ENCODE data around the gene NNT. TPM values are rescaled to one million over a fixed set of nuclear protein-coding genes. Genes with fewer than 3 reads are reported as not detected.

Gene NNT
- total RNA-seq, 1 donor from 2014 or later: 56.3 TPM

DNA sequence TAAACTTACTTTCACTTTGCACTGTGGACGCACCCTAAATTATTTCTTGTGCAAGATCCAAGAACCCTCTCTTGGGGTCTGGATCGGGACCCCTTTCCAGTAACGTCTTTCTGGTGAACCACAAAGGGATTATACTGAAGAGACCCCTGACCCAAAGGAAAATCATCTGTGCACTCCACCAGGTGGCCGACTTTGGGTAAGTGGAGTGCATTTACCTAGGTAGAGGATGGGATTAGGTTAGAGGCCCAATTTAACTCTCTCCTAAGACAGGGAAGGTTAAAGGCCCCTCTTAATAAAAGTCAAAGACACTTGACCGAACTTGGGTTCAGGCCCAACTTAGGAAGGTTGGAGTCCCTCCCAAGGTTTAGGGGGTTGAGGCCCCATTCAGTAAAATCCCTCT is 37.9 kb upstream of the NNT start:
- H3K27me3 ChIP-seq: no peaks in the 10 kb centered on the region
- H3K27ac ChIP-seq: no peak overlapping the region
- Mint-ChIP-seq H3K27ac (no peak overlapping the region), H3K9me3 (no peaks in the 10 kb centered on the region), H3K4me3 (no peak overlapping the region), H3K4me1 (no peaks in the 10 kb centered on the region), H3K27me3 (ENCODE audit: insufficient read depth, low read depth) (peaks cover 2% of the 10 kb centered on the region), H3K36me3 (no peaks in the 10 kb centered on the region)
- DNase-seq (ENCODE audit: low spot score): no peak
- no peak overlapping the region for H2AFZ ChIP-seq (replicated peaks)
- H3F3A ChIP-seq (ENCODE audit: low read depth): no peaks in the 10 kb centered on the region
- no peak overlapping the region for H3K4me2 ChIP-seq
- H3K4me1 ChIP-seq: no peaks in the 10 kb centered on the region
- TF ChIP-seq EZH2 (IDR thresholded peaks at IDR 0.05) (no peak), EZH2phosphoT487 (IDR thresholded peaks at IDR 0.05) (no peak)
- TF ChIP-seq, protein P1, sequence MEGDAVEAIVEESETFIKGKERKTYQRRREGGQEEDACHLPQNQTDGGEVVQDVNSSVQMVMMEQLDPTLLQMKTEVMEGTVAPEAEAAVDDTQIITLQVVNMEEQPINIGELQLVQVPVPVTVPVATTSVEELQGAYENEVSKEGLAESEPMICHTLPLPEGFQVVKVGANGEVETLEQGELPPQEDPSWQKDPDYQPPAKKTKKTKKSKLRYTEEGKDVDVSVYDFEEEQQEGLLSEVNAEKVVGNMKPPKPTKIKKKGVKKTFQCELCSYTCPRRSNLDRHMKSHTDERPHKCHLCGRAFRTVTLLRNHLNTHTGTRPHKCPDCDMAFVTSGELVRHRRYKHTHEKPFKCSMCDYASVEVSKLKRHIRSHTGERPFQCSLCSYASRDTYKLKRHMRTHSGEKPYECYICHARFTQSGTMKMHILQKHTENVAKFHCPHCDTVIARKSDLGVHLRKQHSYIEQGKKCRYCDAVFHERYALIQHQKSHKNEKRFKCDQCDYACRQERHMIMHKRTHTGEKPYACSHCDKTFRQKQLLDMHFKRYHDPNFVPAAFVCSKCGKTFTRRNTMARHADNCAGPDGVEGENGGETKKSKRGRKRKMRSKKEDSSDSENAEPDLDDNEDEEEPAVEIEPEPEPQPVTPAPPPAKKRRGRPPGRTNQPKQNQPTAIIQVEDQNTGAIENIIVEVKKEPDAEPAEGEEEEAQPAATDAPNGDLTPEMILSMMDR (IDR thresholded peaks at IDR 0.05): no peak
- H3K9ac ChIP-seq: no peak overlapping the region
- H3K9me3 ChIP-seq (ENCODE audit: low read depth): no peaks in the 10 kb centered on the region
- H3K36me3 ChIP-seq: no peaks in the 10 kb centered on the region
- no peak overlapping the region for H3K4me3 ChIP-seq
- H3K79me2 ChIP-seq (ENCODE audit: low read depth): no peaks in the 10 kb centered on the region
- H4K20me1 ChIP-seq (ENCODE audit: low read depth): no peaks in the 10 kb centered on the region

DNA sequence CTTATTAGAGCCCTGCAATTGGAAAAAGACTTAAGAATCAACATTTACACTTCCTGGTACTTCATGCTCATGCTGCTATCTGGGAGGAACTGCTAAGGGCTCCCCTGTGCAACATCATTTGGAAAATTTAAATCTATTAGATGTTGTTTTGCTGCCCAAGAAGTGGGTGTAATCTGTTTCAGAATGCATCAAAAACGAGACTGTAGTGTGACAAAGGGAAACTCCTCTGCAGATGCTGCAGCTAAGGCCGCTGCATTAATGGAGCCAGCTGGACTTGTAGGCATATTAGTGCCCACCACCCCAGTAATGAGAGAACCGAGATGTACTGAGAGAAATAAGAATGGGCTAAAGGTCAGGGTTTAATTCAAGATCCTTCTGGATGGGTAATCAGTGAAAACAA is 35.0 kb upstream of the NNT start:
- H3K27me3 Mint-ChIP-seq (ENCODE audit: insufficient read depth, low read depth): peaks cover 2% of the 10 kb centered on the region
- DNase-seq (ENCODE audit: low spot score): no peak
- Histone ChIP-seq H4K20me1 (ENCODE audit: low read depth) (no peaks in the 10 kb centered on the region), H3K4me2 (no peak overlapping the region), H3K27me3 (no peaks in the 10 kb centered on the region), H3K4me1 (no peaks in the 10 kb centered on the region), H2AFZ (replicated peaks) (no peak overlapping the region), H3F3A (ENCODE audit: low read depth) (no peaks in the 10 kb centered on the region), H3K4me3 (no peak overlapping the region), H3K9me3 (ENCODE audit: low read depth) (no peaks in the 10 kb centered on the region), H3K27ac (no peak overlapping the region), H3K9ac (no peak overlapping the region), H3K36me3 (no peaks in the 10 kb centered on the region), H3K79me2 (ENCODE audit: low read depth) (no peaks in the 10 kb centered on the region)
- H3K4me3 Mint-ChIP-seq: no peak overlapping the region
- H3K27ac Mint-ChIP-seq: no peak overlapping the region
- TF ChIP-seq EZH2 (IDR thresholded peaks at IDR 0.05): no peak
- TF ChIP-seq EZH2phosphoT487 (IDR thresholded peaks at IDR 0.05): no peak
- TF ChIP-seq, protein P1 (IDR thresholded peaks at IDR 0.05): no peak
- H3K9me3 Mint-ChIP-seq: no peaks in the 10 kb centered on the region
- no peaks in the 10 kb centered on the region for H3K36me3 Mint-ChIP-seq
- H3K4me1 Mint-ChIP-seq: no peaks in the 10 kb centered on the region

DNA sequence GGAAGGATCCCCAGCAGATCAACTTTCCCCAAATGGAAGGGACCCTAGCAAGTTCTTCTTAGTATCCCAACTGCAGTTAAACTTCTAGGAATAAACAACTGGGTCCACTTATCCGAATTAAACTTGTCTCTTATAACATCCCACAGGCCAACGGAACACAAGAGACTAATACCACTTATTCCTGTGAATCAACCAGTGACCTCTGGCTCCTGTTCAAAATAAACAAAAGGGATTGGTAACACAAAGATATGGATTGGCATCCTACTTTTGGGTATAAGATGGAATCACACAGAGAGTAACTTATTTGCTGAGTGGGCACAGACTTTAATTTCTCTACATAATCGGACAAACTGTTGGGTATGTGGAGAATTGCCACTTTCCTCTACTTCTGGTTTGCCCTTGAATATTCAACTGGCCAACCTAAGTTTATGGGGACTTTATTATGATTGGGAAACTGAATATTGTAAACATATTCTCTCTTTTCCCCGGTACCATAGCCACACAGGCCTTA is 33.7 kb upstream of the NNT start:
- Mint-ChIP-seq H3K4me1 (no peaks in the 10 kb centered on the region), H3K9me3 (no peaks in the 10 kb centered on the region), H3K27me3 (ENCODE audit: insufficient read depth, low read depth) (peaks cover 2% of the 10 kb centered on the region), H3K27ac (no peak overlapping the region), H3K4me3 (no peak overlapping the region), H3K36me3 (no peaks in the 10 kb centered on the region)
- H3K4me3 ChIP-seq: no peak overlapping the region
- H3K4me1 ChIP-seq: no peaks in the 10 kb centered on the region
- no peak for DNase-seq (ENCODE audit: low spot score)
- H2AFZ ChIP-seq (replicated peaks): no peak overlapping the region
- no peak overlapping the region for H3K4me2 ChIP-seq
- H3K36me3 ChIP-seq: no peaks in the 10 kb centered on the region
- H3K27ac ChIP-seq: no peak overlapping the region
- no peaks in the 10 kb centered on the region for H3F3A ChIP-seq (ENCODE audit: low read depth)
- H3K79me2 ChIP-seq (ENCODE audit: low read depth): no peaks in the 10 kb centered on the region
- H3K9me3 ChIP-seq (ENCODE audit: low read depth): no peaks in the 10 kb centered on the region
- no peaks in the 10 kb centered on the region for H3K27me3 ChIP-seq
- no peaks in the 10 kb centered on the region for H4K20me1 ChIP-seq (ENCODE audit: low read depth)
- TF ChIP-seq, protein P1 (IDR thresholded peaks at IDR 0.05): no peak
- TF ChIP-seq EZH2 (IDR thresholded peaks at IDR 0.05) (no peak), EZH2phosphoT487 (IDR thresholded peaks at IDR 0.05) (no peak)
- no peak overlapping the region for H3K9ac ChIP-seq

Data from neural progenitor cell (in vitro differentiated cells).